ENCODE measurements around the gene TENM4.

DNA sequence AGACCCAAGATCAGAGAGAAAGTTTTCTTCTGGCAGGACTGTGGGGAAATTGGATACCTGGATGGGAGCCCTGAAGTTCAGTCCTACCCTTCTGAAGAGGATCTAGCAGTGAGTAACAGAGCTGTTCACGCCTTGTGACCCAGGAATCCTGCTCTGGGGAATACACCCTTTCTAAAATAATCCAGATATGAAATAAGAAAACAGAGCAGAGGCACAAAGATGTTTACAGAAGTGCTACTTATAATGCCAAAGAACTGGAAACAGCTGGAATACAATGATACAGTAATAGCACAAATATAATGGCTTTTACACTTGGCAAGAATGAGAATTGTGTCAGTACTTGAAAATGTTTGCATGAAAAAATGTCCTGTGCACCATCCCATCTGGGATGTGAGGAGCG, 562.2 kb downstream of the TENM4 start:
- TF ChIP-seq POLR2A (IDR thresholded peaks at IDR 0.05; ENCODE audit: insufficient read depth in 1 of 2, low read depth in 2 of 2, low read length in 2 of 2) (no peak), HOXA3 (CRISPR knock-in tag; IDR thresholded peaks at IDR 0.05) (no peak), ZNF337 (CRISPR knock-in tag; IDR thresholded peaks at IDR 0.05; ENCODE audit: borderline replicate concordance, low read depth) (no peak), ZNF274 (CRISPR knock-in tag; IDR thresholded peaks at IDR 0.05) (no peak), MXD4 (CRISPR knock-in tag; IDR thresholded peaks at IDR 0.05) (no peak), ZBTB1 (CRISPR knock-in tag; IDR thresholded peaks at IDR 0.05; ENCODE audit: borderline replicate concordance) (no peak), TCF7L2 (IDR thresholded peaks at IDR 0.05; ENCODE audit: low read depth, low read length) (no peak), CBX5 (CRISPR knock-in tag; IDR thresholded peaks at IDR 0.05; ENCODE audit: borderline replicate concordance) (no peak)

Data from HepG2 (cell line).